Measurements from ENCODE around the gene PCDHGB1. TPM values are rescaled to one million over a fixed set of nuclear protein-coding genes. Genes with fewer than 3 reads are reported as not detected.
"Not testable (repeated sequence)": the region's sequence is repeated elsewhere in the genome, so short reads cannot be mapped to it uniquely, and the experiment has no call there.

Gene PCDHGB1
- polyA plus RNA-seq, 1 donor from 2014 or later: 0.46 TPM

- H3K9me3 ChIP-seq (ENCODE audit: low read length): peaks cover 35% of the 10 kb centered on the region
- no peak overlapping the region for H3K27ac ChIP-seq (ENCODE audit: low read length)
- H3K4me2 ChIP-seq (ENCODE audit: low read length): no peak overlapping the region
- H4K20me1 ChIP-seq (ENCODE audit: insufficient read depth): no peaks in the 10 kb centered on the region
- no peaks in the 10 kb centered on the region for H3K36me3 ChIP-seq (ENCODE audit: insufficient read depth, low read length)
- H2AFZ ChIP-seq (ENCODE audit: low read depth, low read length): no peak overlapping the region
- H3K4me3 ChIP-seq (ENCODE audit: low read length): no peak overlapping the region
- no peaks in the 10 kb centered on the region for H3K27me3 ChIP-seq (ENCODE audit: insufficient read depth, low read depth, low read length)
- H3K9ac ChIP-seq (ENCODE audit: low read length): no peak overlapping the region
- H3K9me2 ChIP-seq (ENCODE audit: insufficient read depth, low read length): no peaks in the 10 kb centered on the region
- H3K79me2 ChIP-seq (replicated peaks; ENCODE audit: insufficient read depth, low read length): no peaks in the 10 kb centered on the region
- TF ChIP-seq MXI1 (conservative IDR thresholded peaks at IDR 0.05; ENCODE audit: poor library complexity, severe bottlenecking) (no peak), EZH2 (IDR thresholded peaks at IDR 0.05; ENCODE audit: borderline replicate concordance, insufficient read depth, low read length, poor library complexity, severe bottlenecking) (no peak)
- H3F3A ChIP-seq (ENCODE audit: insufficient read depth, low read length, poor library complexity, severe bottlenecking): no peaks in the 10 kb centered on the region
Measured at GRCh38 chr5:141374627-141375026, 24.7 kb downstream of the PCDHGB1 start.

GRCh38 chr5:141375444-141376155, 25.7 kb downstream of the PCDHGB1 start:
- H3K27me3 ChIP-seq (ENCODE audit: insufficient read depth, low read depth, low read length); H3K79me2 ChIP-seq (replicated peaks; ENCODE audit: insufficient read depth, low read length); H3K4me3 ChIP-seq (ENCODE audit: low read length); H2AFZ ChIP-seq (ENCODE audit: low read depth, low read length); H3K9ac ChIP-seq (ENCODE audit: low read length); H3F3A ChIP-seq (ENCODE audit: insufficient read depth, low read length, poor library complexity, severe bottlenecking); H3K9me2 ChIP-seq (ENCODE audit: insufficient read depth, low read length); H3K27ac ChIP-seq (ENCODE audit: low read length); H3K4me2 ChIP-seq (ENCODE audit: low read length); H3K36me3 ChIP-seq (ENCODE audit: insufficient read depth, low read length); H4K20me1 ChIP-seq (ENCODE audit: insufficient read depth): not testable (repeated sequence)
- peaks cover 31% of the 10 kb centered on the region for H3K9me3 ChIP-seq (ENCODE audit: low read length)

- Histone ChIP-seq H3K27me3 (ENCODE audit: insufficient read depth, low read depth, low read length) (no peaks in the 10 kb centered on the region), H3K9ac (ENCODE audit: low read length) (no peak within 1 kb of the TSS), H4K20me1 (ENCODE audit: insufficient read depth) (no peaks in the 10 kb centered on the region), H3K4me3 (ENCODE audit: low read length) (no peak within 1 kb of the TSS), H3K36me3 (ENCODE audit: insufficient read depth, low read length) (no peaks in the 10 kb centered on the region), H3K79me2 (replicated peaks; ENCODE audit: insufficient read depth, low read length) (no peaks in the 10 kb centered on the region), H2AFZ (ENCODE audit: low read depth, low read length) (no peak within 1 kb of the TSS), H3K9me3 (ENCODE audit: low read length) (peaks cover 22% of the 10 kb centered on the region), H3K9me2 (ENCODE audit: insufficient read depth, low read length) (no peaks in the 10 kb centered on the region), H3K4me2 (ENCODE audit: low read length) (no peak within 1 kb of the TSS), H3F3A (ENCODE audit: insufficient read depth, low read length, poor library complexity, severe bottlenecking) (no peaks in the 10 kb centered on the region), H3K27ac (ENCODE audit: low read length) (no peak within 1 kb of the TSS)
- TF ChIP-seq CTCF (IDR thresholded peaks at IDR 0.05; ENCODE audit: poor library complexity, severe bottlenecking) (no peak), RAD21 (conservative IDR thresholded peaks at IDR 0.05) (no peak), TAF1 (IDR thresholded peaks at IDR 0.05; ENCODE audit: low read depth) (no peak), SMC3 (conservative IDR thresholded peaks at IDR 0.05; ENCODE audit: poor library complexity) (no peak), POLR2AphosphoS5 (IDR thresholded peaks at IDR 0.05) (no peak), EP300 (conservative IDR thresholded peaks at IDR 0.05; ENCODE audit: poor library complexity, severe bottlenecking) (no peak), REST (IDR thresholded peaks at IDR 0.05; ENCODE audit: borderline replicate concordance) (no peak), MXI1 (conservative IDR thresholded peaks at IDR 0.05; ENCODE audit: poor library complexity, severe bottlenecking) (no peak), EZH2 (IDR thresholded peaks at IDR 0.05; ENCODE audit: borderline replicate concordance, insufficient read depth, low read length, poor library complexity, severe bottlenecking) (no peak)
Measured at GRCh38 chr5:141382469-141383294, 32.8 kb downstream of the PCDHGB1 start, which contains the start of gene PCDHGA7. Gene PCDHGA7 (plus strand): TSS chr5:141382742. CDS start chr5:141382900, 158 bp downstream.

Measured in neural cell (in vitro differentiated cells).